Right atrium auricular region (tissue), 2 donors: ENCODE data around the gene ACAD8. TPM values are rescaled to one million over a fixed set of nuclear protein-coding genes. Genes with fewer than 3 reads are reported as not detected.

Experiments used
- DNase-seq: peaks from one replicate; pipeline ENCODE4 v3.0.0-alpha.2; 2019; ENCODE audit warnings: low spot score
- H3K27ac ChIP-seq, 2 donors: fragments of 200-600 bp; sonication (generic); 1 replicate in 1 of 2; 2 replicates in 1 of 2; pipeline ENCODE4 v1.5.1; 2016 to 2019
- H3K27me3 ChIP-seq, 2 donors: fragments of 200-600 bp; sonication (generic); one replicate each; pipeline versions ENCODE4 v1.5.1 to v1.6.0; 2017 to 2019
- H3K36me3 ChIP-seq: fragments of 200-600 bp; sonication (generic); one replicate; pipeline ENCODE4 v1.5.1; 2016
- H3K4me1 ChIP-seq, 2 donors: fragments of 200-600 bp; sonication (generic); one replicate each; pipeline versions ENCODE4 v1.5.1 to v1.6.0; 2017 to 2019
- H3K4me3 ChIP-seq, 2 donors: fragments of 200-600 bp; sonication (generic); 1 replicate in 1 of 2; 2 replicates in 1 of 2; pipeline ENCODE4 v1.5.1; 2017 to 2019; ENCODE audit warnings: mild to moderate bottlenecking in 1 of 2, moderate library complexity in 1 of 2
- H3K9me3 ChIP-seq, 2 donors: fragments of 200-600 bp; sonication (generic); one replicate each; pipeline ENCODE4 v1.5.1; 2019
- CTCF ChIP-seq, 2 donors: fragments of 200-600 bp; sonication (generic); IDR thresholded peaks; one replicate each; pipeline ENCODE4 v1.5.1; 2019; ENCODE audit warnings: antibody characterized with exemption in 2 of 2
- total RNA-seq, 2 donors: library from RNA; depleted of rRNA; stranded (reverse); fragments of >200 nt; gene quantifications; one replicate each; pipeline ENCODE4 v1.1.0, GENCODE V29; 2016

ACAD8 gene
- total RNA-seq, 2 donors from 2014 or later: 17.6 to 32.9 TPM

GRCh38 chr11:134313379-134313778 is 60.0 kb downstream of the ACAD8 start:
- Histone ChIP-seq H3K4me3 (no peak overlapping the region), H3K4me1 (no peaks in the 10 kb centered on the region), H3K27ac (no peak overlapping the region), H3K27me3 (no peaks in the 10 kb centered on the region), H3K9me3 (peaks cover 0 to 11% of the 10 kb centered on the region in 2 donors), H3K36me3 (no peaks in the 10 kb centered on the region)
- no peak for TF ChIP-seq CTCF (IDR thresholded peaks at IDR 0.05)
- no peak for DNase-seq

- Histone ChIP-seq H3K4me3 (no peak overlapping the region), H3K27ac (no peak overlapping the region), H3K4me1 (no peaks in the 10 kb centered on the region), H3K27me3 (no peaks in the 10 kb centered on the region), H3K36me3 (no peaks in the 10 kb centered on the region), H3K9me3 (peaks cover 0 to 11% of the 10 kb centered on the region in 2 donors)
- DNase-seq: no peak
- TF ChIP-seq CTCF (IDR thresholded peaks at IDR 0.05): no peak
These were observed 60.6 kb downstream of the ACAD8 start for GRCh38 chr11:134313821-134314607.

Other genes starting within 250 kb of the ACAD8 start
- 10 to 100 TPM; 28.5 to 38.1 TPM for gene JAM3, start 184.5 kb upstream of the ACAD8 start, total RNA-seq
- gene NCAPD3, start 29.6 kb upstream of the ACAD8 start, total RNA-seq: 1 to 10 TPM; 4.0 to 5.5 TPM
- 10 to 100 TPM; 24.9 to 25.1 TPM for gene VPS26B, start 28.9 kb upstream of the ACAD8 start, total RNA-seq
- gene THYN1, start 216 bp upstream of the ACAD8 start, total RNA-seq: 10 to 100 TPM; 35.8 to 47.1 TPM
- gene GLB1L3, start 22.8 kb downstream of the ACAD8 start, total RNA-seq: not detected
- 1 to 10 TPM in 1 of 2 donors, under 1 TPM in 1; 0.22 to 2.4 TPM for gene GLB1L2, start 78.4 kb downstream of the ACAD8 start, total RNA-seq
- gene B3GAT1, start 158.7 kb downstream of the ACAD8 start, total RNA-seq: under 1 TPM in 1 of 2 donors, not detected in 1; 0.16 TPM